GM23338 (cell line): ENCODE measurements around the gene ITPR2. TPM values are rescaled to one million over a fixed set of nuclear protein-coding genes. Genes with fewer than 3 reads are reported as not detected.
A peak's percentile ranks its signal among the peaks of the same experiment; 100 is the strongest.

ENCODE experiments used
- ATAC-seq: fragments of 200-7000 bp; cut with Tn5 transposase; 3 replicates; pipeline ENCODE4 v1.9.1; 2020
- DNase-seq: peaks from one replicate; pipeline ENCODE4 v3.0.0-alpha.2; 2015; ENCODE audit warnings: low spot score
- H2AFZ ChIP-seq: fragments of 200-600 bp; sonication (generic); 2 replicates; pipeline ENCODE4 v1.8.0; 2016; ENCODE audit warnings: antibody characterized with exemption, mild to moderate bottlenecking, moderate library complexity
- H3F3A ChIP-seq: fragments of 200-600 bp; sonication (generic); replicated peaks from 2 replicates; pipeline ENCODE4 v1.8.0; 2017; ENCODE audit warnings: antibody characterized with exemption, mixed run types, low read depth
- H3K27ac ChIP-seq: fragments of 200-600 bp; sonication (generic); 2 replicates; pipeline ENCODE4 v1.6.1; 2016; ENCODE audit warnings: low read depth
- H3K27me3 ChIP-seq: fragments of 200-600 bp; sonication (generic); 2 replicates; pipeline ENCODE4 v1.8.0; 2016; ENCODE audit warnings: mild to moderate bottlenecking, mixed run types, moderate library complexity; ENCODE audit not compliant: insufficient read depth
- H3K36me3 ChIP-seq: fragments of 200-600 bp; sonication (generic); 2 replicates; pipeline ENCODE4 v1.8.0; 2016; ENCODE audit warnings: mild to moderate bottlenecking; ENCODE audit not compliant: insufficient read depth
- H3K4me1 ChIP-seq: fragments of 200-600 bp; sonication (generic); 2 replicates; pipeline ENCODE4 v1.8.0; 2016; ENCODE audit warnings: mild to moderate bottlenecking, moderate library complexity; ENCODE audit not compliant: insufficient read depth
- H3K4me2 ChIP-seq: fragments of 200-600 bp; sonication (generic); 2 replicates; pipeline ENCODE4 v1.7.1; 2017; ENCODE audit warnings: mixed run types
- H3K4me3 ChIP-seq: fragments of 200-600 bp; sonication (generic); 2 replicates; pipeline ENCODE4 v1.6.1; 2016; ENCODE audit warnings: mixed run types
- H3K79me2 ChIP-seq: fragments of 200-600 bp; sonication (generic); replicated peaks from 2 replicates; pipeline ENCODE4 v1.8.0; 2017; ENCODE audit warnings: mild to moderate bottlenecking; ENCODE audit not compliant: insufficient read depth
- H3K9me2 ChIP-seq: fragments of 200-600 bp; sonication (generic); 2 replicates; pipeline ENCODE4 v1.8.0; 2017; ENCODE audit not compliant: insufficient read depth
- H4K20me1 ChIP-seq: fragments of 200-600 bp; sonication (generic); replicated peaks from 2 replicates; pipeline ENCODE4 v1.8.0; 2017; ENCODE audit warnings: mild to moderate bottlenecking; ENCODE audit not compliant: insufficient read depth
- H3K27ac Mint-ChIP-seq: 2 replicates; pipeline ENCODE4 v1.8.0; 2020; ENCODE audit warnings: inconsistent platforms, mild to moderate bottlenecking, moderate library complexity, mixed read lengths
- H3K27me3 Mint-ChIP-seq: 3 replicates; pipeline ENCODE4 v1.8.0; 2022; ENCODE audit warnings: low read depth, mild to moderate bottlenecking, moderate library complexity, mixed read lengths, inconsistent platforms; ENCODE audit not compliant: insufficient read depth, poor library complexity
- H3K36me3 Mint-ChIP-seq: 3 replicates; pipeline ENCODE4 v1.8.0; 2021; ENCODE audit warnings: low read depth, mild to moderate bottlenecking, inconsistent platforms, moderate library complexity, mixed read lengths
- H3K4me1 Mint-ChIP-seq: 3 replicates; pipeline ENCODE4 v1.8.0; 2020; ENCODE audit warnings: mild to moderate bottlenecking, inconsistent platforms, mixed read lengths
- H3K4me3 Mint-ChIP-seq: 3 replicates; pipeline ENCODE4 v1.8.0; 2021; ENCODE audit warnings: moderate library complexity, mild to moderate bottlenecking, inconsistent platforms, mixed read lengths
- H3K9me3 Mint-ChIP-seq: 3 replicates; pipeline ENCODE4 v1.8.0; 2020; ENCODE audit warnings: moderate library complexity, mild to moderate bottlenecking, inconsistent platforms, mixed read lengths
- CREB1 ChIP-seq: fragments of 250-450 bp; sonication (Bioruptor Pico); IDR thresholded peaks from 2 replicates; pipeline ENCODE4 v1.5.0; 2020; ENCODE audit warnings: low read depth, mild to moderate bottlenecking, moderate library complexity
- EZH2 ChIP-seq: fragments of 200-600 bp; sonication (generic); IDR thresholded peaks from one replicate; pipeline ENCODE4 v1.8.0; 2017; ENCODE audit warnings: antibody characterized with exemption, mild to moderate bottlenecking, low read depth; ENCODE audit not compliant: unreplicated experiment
- JUNB ChIP-seq: IDR thresholded peaks from one replicate; pipeline ENCODE4 v1.6.1; 2016; ENCODE audit warnings: antibody characterized with exemption; ENCODE audit not compliant: unreplicated experiment
- NANOG ChIP-seq: IDR thresholded peaks from 2 replicates; pipeline ENCODE4 v1.6.1; 2016; ENCODE audit warnings: antibody characterized with exemption, borderline replicate concordance
- ZNF114 ChIP-seq: fragments of 250-450 bp; sonication (Bioruptor Pico); IDR thresholded peaks from 2 replicates; pipeline ENCODE4 v1.5.0; 2020; ENCODE audit warnings: mild to moderate bottlenecking, moderate library complexity
- ZNF331 ChIP-seq: fragments of 250-450 bp; sonication (Bioruptor Pico); IDR thresholded peaks from 2 replicates; pipeline ENCODE4 v1.5.0; 2020; ENCODE audit warnings: low read depth, mild to moderate bottlenecking, moderate library complexity
- polyA plus RNA-seq: library from polyadenylated mRNA; unstranded; fragments of >200 nt; fragmentation: Nextera tagmentation; extraction: Ambion mirVana; gene quantifications from 2 replicates; pipeline ENCODE4 v1.2.1, GENCODE V29; 2016
- total RNA-seq: library from RNA; depleted of rRNA; stranded (reverse); fragments of >200 nt; shearing (Covaris generic); gene quantifications from 2 replicates; pipeline ENCODE4 v1.2.3, GENCODE V29; 2014
- TF ChIP-seq, protein P1 (sequence below): fragments of 250-450 bp; sonication (Bioruptor Pico); IDR thresholded peaks from 2 replicates; pipeline ENCODE4 v1.5.0; 2020; ENCODE audit warnings: mild to moderate bottlenecking, moderate library complexity
- TF ChIP-seq, protein P2 (sequence below): IDR thresholded peaks from 2 replicates; pipeline ENCODE4 v1.6.1; 2016; ENCODE audit warnings: antibody characterized with exemption
- TF ChIP-seq, protein P3 (sequence below), 2 experiments: fragments of 200-600 bp in 1 of 2; sonication (generic) in 1 of 2; conservative IDR thresholded peaks; 2 replicates each; pipeline versions ENCODE4 v1.5.1 to v1.6.1; 2016 to 2017; ENCODE audit warnings: antibody characterized with exemption in 2 of 2, low read depth in 2 of 2, mild to moderate bottlenecking in 2 of 2, moderate library complexity in 1 of 2

The ITPR2 gene
- total and polyA plus RNA-seq, 2 experiments from 2014 or later: 44.5 to 65.2 TPM

DNA sequence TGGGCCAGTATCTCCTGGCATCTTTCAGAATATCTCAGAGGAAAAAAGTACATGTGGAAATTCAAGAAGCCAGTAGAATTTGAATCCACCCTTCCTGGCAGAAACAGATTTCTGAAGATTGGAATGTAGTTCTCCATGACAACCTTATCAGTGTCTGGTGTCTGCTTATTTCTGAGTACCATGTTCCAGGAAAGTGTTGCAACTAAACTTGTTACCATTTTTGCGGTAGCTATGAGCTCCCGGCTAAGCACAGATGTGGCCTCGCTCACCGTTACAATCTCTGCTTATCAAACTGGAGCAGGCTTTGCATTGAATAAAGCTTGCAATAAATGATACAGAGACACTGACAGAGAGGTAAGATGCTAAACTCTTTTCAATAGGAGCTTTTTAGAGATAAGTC lies 13.0 kb upstream of the ITPR2 start (continued):
- TF ChIP-seq, protein P1, sequence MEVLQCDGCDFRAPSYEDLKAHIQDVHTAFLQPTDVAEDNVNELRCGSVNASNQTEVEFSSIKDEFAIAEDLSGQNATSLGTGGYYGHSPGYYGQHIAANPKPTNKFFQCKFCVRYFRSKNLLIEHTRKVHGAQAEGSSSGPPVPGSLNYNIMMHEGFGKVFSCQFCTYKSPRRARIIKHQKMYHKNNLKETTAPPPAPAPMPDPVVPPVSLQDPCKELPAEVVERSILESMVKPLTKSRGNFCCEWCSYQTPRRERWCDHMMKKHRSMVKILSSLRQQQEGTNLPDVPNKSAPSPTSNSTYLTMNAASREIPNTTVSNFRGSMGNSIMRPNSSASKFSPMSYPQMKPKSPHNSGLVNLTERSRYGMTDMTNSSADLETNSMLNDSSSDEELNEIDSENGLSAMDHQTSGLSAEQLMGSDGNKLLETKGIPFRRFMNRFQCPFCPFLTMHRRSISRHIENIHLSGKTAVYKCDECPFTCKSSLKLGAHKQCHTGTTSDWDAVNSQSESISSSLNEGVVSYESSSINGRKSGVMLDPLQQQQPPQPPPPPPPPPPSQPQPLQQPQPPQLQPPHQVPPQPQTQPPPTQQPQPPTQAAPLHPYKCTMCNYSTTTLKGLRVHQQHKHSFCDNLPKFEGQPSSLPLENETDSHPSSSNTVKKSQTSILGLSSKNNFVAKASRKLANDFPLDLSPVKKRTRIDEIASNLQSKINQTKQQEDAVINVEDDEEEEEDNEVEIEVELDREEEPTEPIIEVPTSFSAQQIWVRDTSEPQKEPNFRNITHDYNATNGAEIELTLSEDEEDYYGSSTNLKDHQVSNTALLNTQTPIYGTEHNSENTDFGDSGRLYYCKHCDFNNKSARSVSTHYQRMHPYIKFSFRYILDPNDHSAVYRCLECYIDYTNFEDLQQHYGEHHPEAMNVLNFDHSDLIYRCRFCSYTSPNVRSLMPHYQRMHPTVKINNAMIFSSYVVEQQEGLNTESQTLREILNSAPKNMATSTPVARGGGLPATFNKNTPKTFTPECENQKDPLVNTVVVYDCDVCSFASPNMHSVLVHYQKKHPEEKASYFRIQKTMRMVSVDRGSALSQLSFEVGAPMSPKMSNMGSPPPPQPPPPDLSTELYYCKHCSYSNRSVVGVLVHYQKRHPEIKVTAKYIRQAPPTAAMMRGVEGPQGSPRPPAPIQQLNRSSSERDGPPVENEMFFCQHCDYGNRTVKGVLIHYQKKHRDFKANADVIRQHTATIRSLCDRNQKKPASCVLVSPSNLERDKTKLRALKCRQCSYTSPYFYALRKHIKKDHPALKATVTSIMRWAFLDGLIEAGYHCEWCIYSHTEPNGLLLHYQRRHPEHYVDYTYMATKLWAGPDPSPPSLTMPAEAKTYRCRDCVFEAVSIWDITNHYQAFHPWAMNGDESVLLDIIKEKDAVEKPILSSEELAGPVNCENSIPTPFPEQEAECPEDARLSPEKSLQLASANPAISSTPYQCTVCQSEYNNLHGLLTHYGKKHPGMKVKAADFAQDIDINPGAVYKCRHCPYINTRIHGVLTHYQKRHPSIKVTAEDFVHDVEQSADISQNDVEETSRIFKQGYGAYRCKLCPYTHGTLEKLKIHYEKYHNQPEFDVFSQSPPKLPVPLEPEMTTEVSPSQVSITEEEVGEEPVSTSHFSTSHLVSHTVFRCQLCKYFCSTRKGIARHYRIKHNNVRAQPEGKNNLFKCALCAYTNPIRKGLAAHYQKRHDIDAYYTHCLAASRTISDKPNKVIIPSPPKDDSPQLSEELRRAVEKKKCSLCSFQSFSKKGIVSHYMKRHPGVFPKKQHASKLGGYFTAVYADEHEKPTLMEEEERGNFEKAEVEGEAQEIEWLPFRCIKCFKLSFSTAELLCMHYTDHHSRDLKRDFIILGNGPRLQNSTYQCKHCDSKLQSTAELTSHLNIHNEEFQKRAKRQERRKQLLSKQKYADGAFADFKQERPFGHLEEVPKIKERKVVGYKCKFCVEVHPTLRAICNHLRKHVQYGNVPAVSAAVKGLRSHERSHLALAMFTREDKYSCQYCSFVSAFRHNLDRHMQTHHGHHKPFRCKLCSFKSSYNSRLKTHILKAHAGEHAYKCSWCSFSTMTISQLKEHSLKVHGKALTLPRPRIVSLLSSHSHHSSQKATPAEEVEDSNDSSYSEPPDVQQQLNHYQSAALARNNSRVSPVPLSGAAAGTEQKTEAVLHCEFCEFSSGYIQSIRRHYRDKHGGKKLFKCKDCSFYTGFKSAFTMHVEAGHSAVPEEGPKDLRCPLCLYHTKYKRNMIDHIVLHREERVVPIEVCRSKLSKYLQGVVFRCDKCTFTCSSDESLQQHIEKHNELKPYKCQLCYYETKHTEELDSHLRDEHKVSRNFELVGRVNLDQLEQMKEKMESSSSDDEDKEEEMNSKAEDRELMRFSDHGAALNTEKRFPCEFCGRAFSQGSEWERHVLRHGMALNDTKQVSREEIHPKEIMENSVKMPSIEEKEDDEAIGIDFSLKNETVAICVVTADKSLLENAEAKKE (CRISPR knock-in tag): no peak
- TF ChIP-seq, protein P2, sequence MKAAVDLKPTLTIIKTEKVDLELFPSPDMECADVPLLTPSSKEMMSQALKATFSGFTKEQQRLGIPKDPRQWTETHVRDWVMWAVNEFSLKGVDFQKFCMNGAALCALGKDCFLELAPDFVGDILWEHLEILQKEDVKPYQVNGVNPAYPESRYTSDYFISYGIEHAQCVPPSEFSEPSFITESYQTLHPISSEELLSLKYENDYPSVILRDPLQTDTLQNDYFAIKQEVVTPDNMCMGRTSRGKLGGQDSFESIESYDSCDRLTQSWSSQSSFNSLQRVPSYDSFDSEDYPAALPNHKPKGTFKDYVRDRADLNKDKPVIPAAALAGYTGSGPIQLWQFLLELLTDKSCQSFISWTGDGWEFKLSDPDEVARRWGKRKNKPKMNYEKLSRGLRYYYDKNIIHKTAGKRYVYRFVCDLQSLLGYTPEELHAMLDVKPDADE: no peak
- TF ChIP-seq JUNB (no peak), CREB1 (no peak), ZNF331 (CRISPR knock-in tag) (no peak), ZNF114 (CRISPR knock-in tag) (no peak), NANOG (no peak)

DNA sequence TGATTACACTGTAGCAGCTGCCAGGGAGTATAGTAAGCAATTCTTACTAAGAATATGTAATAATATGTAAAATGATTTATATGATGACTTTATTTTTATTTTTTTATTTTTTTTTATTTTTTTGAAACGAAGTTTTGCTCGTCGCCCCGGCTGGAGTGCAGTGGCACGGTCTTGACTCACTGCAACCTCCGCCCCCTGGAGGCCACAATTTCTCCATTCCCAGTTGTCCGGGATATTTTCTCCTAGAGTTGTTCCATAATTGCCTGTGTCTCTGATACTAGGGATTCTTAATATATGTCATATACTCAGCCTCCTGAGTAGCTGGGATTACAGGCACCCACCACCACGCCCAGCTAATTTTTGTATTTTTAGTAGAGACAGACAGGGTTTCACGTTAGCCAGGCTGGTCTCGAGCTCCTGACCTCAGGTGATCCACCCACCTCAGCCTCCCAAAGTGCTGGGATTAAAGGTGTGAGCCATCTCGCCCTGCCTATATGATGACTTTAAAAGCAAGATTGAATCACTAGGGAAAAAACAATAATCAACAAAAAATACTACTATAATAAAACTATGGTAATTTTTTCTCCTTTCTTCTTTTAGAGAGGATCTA lies 12.2 kb upstream of the ITPR2 start:
- H3K4me3 ChIP-seq: no peak overlapping the region
- DNase-seq: peak; percentile 75
- no peaks in the 10 kb centered on the region for H3K36me3 ChIP-seq
- H3K79me2 ChIP-seq: no peaks in the 10 kb centered on the region
- no peaks in the 10 kb centered on the region for H3K9me2 ChIP-seq
- H3K4me1 Mint-ChIP-seq: no peaks in the 10 kb centered on the region
- H3K4me3 Mint-ChIP-seq: no peak overlapping the region
- no peak overlapping the region for H3K4me2 ChIP-seq
- H3K36me3 Mint-ChIP-seq: no peaks in the 10 kb centered on the region
- H3K9me3 Mint-ChIP-seq: 0 out of 3 replicates have a peak, but pooled peaks cover 2% of the 10 kb centered on the region
- no peaks in the 10 kb centered on the region for H3K27me3 ChIP-seq
- H3K27ac Mint-ChIP-seq: no peak overlapping the region
- TF ChIP-seq, protein P3, sequence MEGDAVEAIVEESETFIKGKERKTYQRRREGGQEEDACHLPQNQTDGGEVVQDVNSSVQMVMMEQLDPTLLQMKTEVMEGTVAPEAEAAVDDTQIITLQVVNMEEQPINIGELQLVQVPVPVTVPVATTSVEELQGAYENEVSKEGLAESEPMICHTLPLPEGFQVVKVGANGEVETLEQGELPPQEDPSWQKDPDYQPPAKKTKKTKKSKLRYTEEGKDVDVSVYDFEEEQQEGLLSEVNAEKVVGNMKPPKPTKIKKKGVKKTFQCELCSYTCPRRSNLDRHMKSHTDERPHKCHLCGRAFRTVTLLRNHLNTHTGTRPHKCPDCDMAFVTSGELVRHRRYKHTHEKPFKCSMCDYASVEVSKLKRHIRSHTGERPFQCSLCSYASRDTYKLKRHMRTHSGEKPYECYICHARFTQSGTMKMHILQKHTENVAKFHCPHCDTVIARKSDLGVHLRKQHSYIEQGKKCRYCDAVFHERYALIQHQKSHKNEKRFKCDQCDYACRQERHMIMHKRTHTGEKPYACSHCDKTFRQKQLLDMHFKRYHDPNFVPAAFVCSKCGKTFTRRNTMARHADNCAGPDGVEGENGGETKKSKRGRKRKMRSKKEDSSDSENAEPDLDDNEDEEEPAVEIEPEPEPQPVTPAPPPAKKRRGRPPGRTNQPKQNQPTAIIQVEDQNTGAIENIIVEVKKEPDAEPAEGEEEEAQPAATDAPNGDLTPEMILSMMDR (conservative IDR thresholded peaks at IDR 0.05; ENCODE audit: low read depth in 2 of 2): peak; percentile 67 to 79
- TF ChIP-seq EZH2: no peak
- no peak for TF ChIP-seq ZNF114 (CRISPR knock-in tag)
- no peak overlapping the region for H3K27ac ChIP-seq
- no peaks in the 10 kb centered on the region for H3K27me3 Mint-ChIP-seq
- H2AFZ ChIP-seq: no peak overlapping the region
- no peaks in the 10 kb centered on the region for H3K4me1 ChIP-seq
- H4K20me1 ChIP-seq: no peaks in the 10 kb centered on the region
- H3F3A ChIP-seq: no peaks in the 10 kb centered on the region
- ATAC-seq: peak; percentile 82
